HepG2 (cell line): Measurements from ENCODE around the gene ABCA4.

Source experiments
- KDM1A ChIP-seq: IDR thresholded peaks from 2 replicates; pipeline ENCODE4 v1.6.1; 2016; ENCODE audit warnings: missing compliant biosample characterization
- TF ChIP-seq, protein P1 (sequence below): sonication (generic); formaldehyde crosslinking; IDR thresholded peaks from 2 replicates; pipeline ENCODE4 v1.5.0; 2020; ENCODE audit warnings: mild to moderate bottlenecking, missing genetic modification reagents, borderline replicate concordance

DNA sequence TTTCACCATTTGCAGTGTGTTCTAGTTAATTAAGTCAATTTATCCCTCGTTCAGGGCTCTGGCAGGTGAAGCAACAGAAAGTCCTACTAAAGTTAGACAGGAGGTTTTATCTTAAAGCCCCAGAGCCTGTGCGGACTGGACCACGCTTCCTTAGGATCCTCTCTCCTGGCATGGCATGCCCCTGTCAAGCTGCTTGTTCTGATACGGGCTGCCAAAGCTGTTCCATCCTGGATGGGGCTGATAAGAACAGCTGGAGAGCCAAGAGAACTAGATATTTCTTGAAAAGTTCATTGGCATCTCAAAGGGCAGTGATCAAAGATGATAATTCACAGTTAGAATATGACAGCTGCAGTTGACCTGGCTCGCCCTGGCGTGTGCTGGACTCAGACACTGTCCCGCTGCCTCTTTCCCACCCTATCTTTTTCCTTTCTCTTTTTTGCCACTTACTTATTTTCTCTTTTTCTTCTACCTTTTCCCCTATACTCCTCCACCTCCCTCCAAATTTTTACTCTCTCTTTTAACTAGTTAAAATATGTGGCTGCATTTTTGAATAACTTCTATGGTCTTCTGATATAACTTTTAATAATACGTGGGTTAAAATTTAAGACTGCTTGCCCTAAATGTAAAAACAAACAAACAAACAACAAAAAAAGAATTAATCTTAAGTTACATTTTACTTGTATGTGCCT lies 96.7 kb downstream of the ABCA4 start:
- TF ChIP-seq KDM1A: no peak
- TF ChIP-seq, protein P1, sequence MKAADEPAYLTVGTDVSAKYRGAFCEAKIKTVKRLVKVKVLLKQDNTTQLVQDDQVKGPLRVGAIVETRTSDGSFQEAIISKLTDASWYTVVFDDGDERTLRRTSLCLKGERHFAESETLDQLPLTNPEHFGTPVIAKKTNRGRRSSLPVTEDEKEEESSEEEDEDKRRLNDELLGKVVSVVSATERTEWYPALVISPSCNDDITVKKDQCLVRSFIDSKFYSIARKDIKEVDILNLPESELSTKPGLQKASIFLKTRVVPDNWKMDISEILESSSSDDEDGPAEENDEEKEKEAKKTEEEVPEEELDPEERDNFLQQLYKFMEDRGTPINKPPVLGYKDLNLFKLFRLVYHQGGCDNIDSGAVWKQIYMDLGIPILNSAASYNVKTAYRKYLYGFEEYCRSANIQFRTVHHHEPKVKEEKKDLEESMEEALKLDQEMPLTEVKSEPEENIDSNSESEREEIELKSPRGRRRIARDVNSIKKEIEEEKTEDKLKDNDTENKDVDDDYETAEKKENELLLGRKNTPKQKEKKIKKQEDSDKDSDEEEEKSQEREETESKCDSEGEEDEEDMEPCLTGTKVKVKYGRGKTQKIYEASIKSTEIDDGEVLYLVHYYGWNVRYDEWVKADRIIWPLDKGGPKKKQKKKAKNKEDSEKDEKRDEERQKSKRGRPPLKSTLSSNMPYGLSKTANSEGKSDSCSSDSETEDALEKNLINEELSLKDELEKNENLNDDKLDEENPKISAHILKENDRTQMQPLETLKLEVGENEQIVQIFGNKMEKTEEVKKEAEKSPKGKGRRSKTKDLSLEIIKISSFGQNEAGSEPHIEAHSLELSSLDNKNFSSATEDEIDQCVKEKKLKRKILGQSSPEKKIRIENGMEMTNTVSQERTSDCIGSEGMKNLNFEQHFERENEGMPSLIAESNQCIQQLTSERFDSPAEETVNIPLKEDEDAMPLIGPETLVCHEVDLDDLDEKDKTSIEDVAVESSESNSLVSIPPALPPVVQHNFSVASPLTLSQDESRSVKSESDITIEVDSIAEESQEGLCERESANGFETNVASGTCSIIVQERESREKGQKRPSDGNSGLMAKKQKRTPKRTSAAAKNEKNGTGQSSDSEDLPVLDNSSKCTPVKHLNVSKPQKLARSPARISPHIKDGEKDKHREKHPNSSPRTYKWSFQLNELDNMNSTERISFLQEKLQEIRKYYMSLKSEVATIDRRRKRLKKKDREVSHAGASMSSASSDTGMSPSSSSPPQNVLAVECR (CRISPR knock-in tag): no peak
